ENCODE measurements around the gene NAT14.
"Not testable (repeated sequence)": the region's sequence is repeated elsewhere in the genome, so short reads cannot be mapped to it uniquely, and the experiment has no call there.

Gene NAT14

GRCh38 chr19:55494172-55494761, 9.3 kb downstream of the NAT14 start:
- no peak for TF ChIP-seq CTCF (IDR thresholded peaks at IDR 0.05; ENCODE audit: low read depth, low read length)
- peak; percentile 74 for DNase-seq (ENCODE audit: extremely low read depth, low read depth)

- TF ChIP-seq CTCF (IDR thresholded peaks at IDR 0.05; ENCODE audit: low read depth, low read length) = no peak
- DNase-seq (ENCODE audit: extremely low read depth, low read depth) = no peak
Observed at GRCh38 chr19:55495646-55496349, 10.8 kb downstream of the NAT14 start.

GRCh38 chr19:55496820-55497219, 11.8 kb downstream of the NAT14 start:
- DNase-seq (ENCODE audit: extremely low read depth, low read depth) = not testable (repeated sequence)

- no peak for DNase-seq (ENCODE audit: extremely low read depth, low read depth)
- TF ChIP-seq CTCF (IDR thresholded peaks at IDR 0.05; ENCODE audit: low read depth, low read length) = no peak
Observed at GRCh38 chr19:55497763-55498162, 12.8 kb downstream of the NAT14 start.

GRCh38 chr19:55498246-55498840, 13.4 kb downstream of the NAT14 start:
- DNase-seq (ENCODE audit: extremely low read depth, low read depth) = no peak
- no peak for TF ChIP-seq CTCF (IDR thresholded peaks at IDR 0.05; ENCODE audit: low read depth, low read length)

GRCh38 chr19:55500368-55500952, 15.5 kb downstream of the NAT14 start:
- DNase-seq (ENCODE audit: extremely low read depth, low read depth) = no peak
- TF ChIP-seq CTCF (IDR thresholded peaks at IDR 0.05; ENCODE audit: low read depth, low read length) = no peak

- no peak for DNase-seq (ENCODE audit: extremely low read depth, low read depth)
- no peak for TF ChIP-seq CTCF (IDR thresholded peaks at IDR 0.05; ENCODE audit: low read depth, low read length)
Observed at GRCh38 chr19:55502197-55502952, 17.4 kb downstream of the NAT14 start.

Data from AG09319 (cell line).